ENCODE results near the gene FOXP1. TPM values are rescaled to one million over a fixed set of nuclear protein-coding genes. Genes with fewer than 3 reads are reported as not detected.

The FOXP1 gene
- total RNA-seq, 1 experiment from 2014 or later: 2.9 TPM

DNA sequence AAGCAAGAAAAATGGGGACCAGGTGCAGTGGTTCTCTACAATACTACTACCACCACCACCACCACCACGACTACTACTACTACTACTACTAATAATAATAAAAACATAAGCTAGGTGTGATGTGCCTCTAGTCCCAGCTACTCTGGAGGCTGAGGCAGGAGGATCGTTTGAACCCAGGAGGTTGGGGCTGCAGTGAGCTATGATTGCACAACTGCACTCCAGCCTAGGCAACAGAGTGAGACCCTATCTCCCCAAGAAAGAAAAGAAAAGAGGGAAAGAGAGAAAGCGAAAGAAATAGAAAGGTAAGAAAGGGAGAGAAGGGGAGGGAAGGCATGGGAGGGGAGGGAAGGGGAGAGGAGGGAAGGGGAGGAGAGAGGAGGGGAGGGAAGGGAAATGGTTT lies 350.6 kb downstream of the FOXP1 start:
- CTCF ChIA-PET: no interaction called here
- H3K27me3 ChIP-seq (ENCODE audit: control insufficient read depth, insufficient read depth, low read length): no peaks in the 10 kb centered on the region
- no peak overlapping the region for H3K27ac ChIP-seq (ENCODE audit: low read length)
- no peak overlapping the region for H3K4me3 ChIP-seq (ENCODE audit: low read depth in 2 of 2, low read length in 2 of 2)
- no peaks in the 10 kb centered on the region for H3K9me3 ChIP-seq (ENCODE audit: control insufficient read depth, insufficient read depth, low read depth, low read length)
- no peaks in the 10 kb centered on the region for H3K4me1 ChIP-seq (ENCODE audit: control insufficient read depth, insufficient read depth, low read length)
- intact Hi-C loops (cut with micrococcal nuclease; ENCODE audit: unreplicated experiment) (no loop called here), in situ Hi-C loops (cut with HindIII; ENCODE audit: low pct_unique_long_range_greater_than_20kb, low sequenced_read_pairs) (no loop called here)
- no peaks in the 10 kb centered on the region for H3K36me3 ChIP-seq (ENCODE audit: control insufficient read depth, insufficient read depth, low read length)
- TF ChIP-seq, protein P1, sequence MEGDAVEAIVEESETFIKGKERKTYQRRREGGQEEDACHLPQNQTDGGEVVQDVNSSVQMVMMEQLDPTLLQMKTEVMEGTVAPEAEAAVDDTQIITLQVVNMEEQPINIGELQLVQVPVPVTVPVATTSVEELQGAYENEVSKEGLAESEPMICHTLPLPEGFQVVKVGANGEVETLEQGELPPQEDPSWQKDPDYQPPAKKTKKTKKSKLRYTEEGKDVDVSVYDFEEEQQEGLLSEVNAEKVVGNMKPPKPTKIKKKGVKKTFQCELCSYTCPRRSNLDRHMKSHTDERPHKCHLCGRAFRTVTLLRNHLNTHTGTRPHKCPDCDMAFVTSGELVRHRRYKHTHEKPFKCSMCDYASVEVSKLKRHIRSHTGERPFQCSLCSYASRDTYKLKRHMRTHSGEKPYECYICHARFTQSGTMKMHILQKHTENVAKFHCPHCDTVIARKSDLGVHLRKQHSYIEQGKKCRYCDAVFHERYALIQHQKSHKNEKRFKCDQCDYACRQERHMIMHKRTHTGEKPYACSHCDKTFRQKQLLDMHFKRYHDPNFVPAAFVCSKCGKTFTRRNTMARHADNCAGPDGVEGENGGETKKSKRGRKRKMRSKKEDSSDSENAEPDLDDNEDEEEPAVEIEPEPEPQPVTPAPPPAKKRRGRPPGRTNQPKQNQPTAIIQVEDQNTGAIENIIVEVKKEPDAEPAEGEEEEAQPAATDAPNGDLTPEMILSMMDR (IDR thresholded peaks at IDR 0.05): no peak
- TF ChIP-seq POLR2AphosphoS5 (IDR thresholded peaks at IDR 0.05; ENCODE audit: low read depth, low read length): no peak
- no peak for TF ChIP-seq TCF7L2 (IDR thresholded peaks at IDR 0.05; ENCODE audit: low read depth, low read length)
- no peak for TF ChIP-seq SIN3A (IDR thresholded peaks at IDR 0.05; ENCODE audit: borderline replicate concordance, insufficient read depth, low read depth, low read length)
- TF ChIP-seq, protein P2, sequence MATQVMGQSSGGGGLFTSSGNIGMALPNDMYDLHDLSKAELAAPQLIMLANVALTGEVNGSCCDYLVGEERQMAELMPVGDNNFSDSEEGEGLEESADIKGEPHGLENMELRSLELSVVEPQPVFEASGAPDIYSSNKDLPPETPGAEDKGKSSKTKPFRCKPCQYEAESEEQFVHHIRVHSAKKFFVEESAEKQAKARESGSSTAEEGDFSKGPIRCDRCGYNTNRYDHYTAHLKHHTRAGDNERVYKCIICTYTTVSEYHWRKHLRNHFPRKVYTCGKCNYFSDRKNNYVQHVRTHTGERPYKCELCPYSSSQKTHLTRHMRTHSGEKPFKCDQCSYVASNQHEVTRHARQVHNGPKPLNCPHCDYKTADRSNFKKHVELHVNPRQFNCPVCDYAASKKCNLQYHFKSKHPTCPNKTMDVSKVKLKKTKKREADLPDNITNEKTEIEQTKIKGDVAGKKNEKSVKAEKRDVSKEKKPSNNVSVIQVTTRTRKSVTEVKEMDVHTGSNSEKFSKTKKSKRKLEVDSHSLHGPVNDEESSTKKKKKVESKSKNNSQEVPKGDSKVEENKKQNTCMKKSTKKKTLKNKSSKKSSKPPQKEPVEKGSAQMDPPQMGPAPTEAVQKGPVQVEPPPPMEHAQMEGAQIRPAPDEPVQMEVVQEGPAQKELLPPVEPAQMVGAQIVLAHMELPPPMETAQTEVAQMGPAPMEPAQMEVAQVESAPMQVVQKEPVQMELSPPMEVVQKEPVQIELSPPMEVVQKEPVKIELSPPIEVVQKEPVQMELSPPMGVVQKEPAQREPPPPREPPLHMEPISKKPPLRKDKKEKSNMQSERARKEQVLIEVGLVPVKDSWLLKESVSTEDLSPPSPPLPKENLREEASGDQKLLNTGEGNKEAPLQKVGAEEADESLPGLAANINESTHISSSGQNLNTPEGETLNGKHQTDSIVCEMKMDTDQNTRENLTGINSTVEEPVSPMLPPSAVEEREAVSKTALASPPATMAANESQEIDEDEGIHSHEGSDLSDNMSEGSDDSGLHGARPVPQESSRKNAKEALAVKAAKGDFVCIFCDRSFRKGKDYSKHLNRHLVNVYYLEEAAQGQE (IDR thresholded peaks at IDR 0.05; ENCODE audit: insufficient read depth in 1 of 2, low read depth in 2 of 2, low read length in 1 of 2): no peak
- POLR2A ChIA-PET: interaction anchor here (0.6 kb wide), 1 partner anchor 26 kb away, joined by 6 read pairs; no protein-coding TSS in a partner anchor
- ATAC-seq: no peak
- DNase-seq (ENCODE audit: low read depth, low spot score): no peak
- no TSS peak for BruUV-seq (replicated peaks)

DNA sequence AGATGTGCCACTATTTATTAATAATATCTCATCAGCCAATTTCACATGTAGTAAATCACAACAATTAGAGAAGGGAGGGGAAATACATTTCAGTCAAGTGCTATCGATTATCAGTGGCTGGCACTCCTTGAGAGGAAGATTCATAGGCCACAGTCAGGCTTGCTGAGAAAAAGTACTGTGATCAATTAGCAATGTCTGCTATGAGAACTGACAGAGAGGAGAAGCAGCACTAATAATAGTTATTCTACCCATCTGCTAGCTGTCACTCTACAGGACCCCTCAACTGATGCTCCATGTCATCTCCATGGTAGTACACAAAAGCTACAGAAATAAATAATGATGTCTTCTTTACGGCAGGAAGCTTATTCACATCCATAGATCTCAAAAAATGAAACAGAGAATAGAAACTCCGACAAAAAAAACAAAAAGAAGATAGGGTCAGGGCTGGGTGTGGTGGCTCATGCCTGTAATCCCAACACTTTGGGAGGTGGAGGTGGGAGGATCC lies 351.3 kb downstream of the FOXP1 start:
- TF ChIP-seq POLR2AphosphoS5 (IDR thresholded peaks at IDR 0.05; ENCODE audit: low read depth, low read length) (no peak), TCF7L2 (IDR thresholded peaks at IDR 0.05; ENCODE audit: low read depth, low read length) (no peak), SIN3A (IDR thresholded peaks at IDR 0.05; ENCODE audit: borderline replicate concordance, insufficient read depth, low read depth, low read length) (no peak)
- TF ChIP-seq, protein P2 (IDR thresholded peaks at IDR 0.05; ENCODE audit: insufficient read depth in 1 of 2, low read depth in 2 of 2, low read length in 1 of 2): no peak
- TF ChIP-seq, protein P1 (IDR thresholded peaks at IDR 0.05): no peak
- in situ Hi-C loops (cut with HindIII; ENCODE audit: low pct_unique_long_range_greater_than_20kb, low sequenced_read_pairs) (no loop called here), intact Hi-C loops (cut with micrococcal nuclease; ENCODE audit: unreplicated experiment) (no loop called here)
- Histone ChIP-seq H3K9me3 (ENCODE audit: control insufficient read depth, insufficient read depth, low read depth, low read length) (no peaks in the 10 kb centered on the region), H3K36me3 (ENCODE audit: control insufficient read depth, insufficient read depth, low read length) (no peaks in the 10 kb centered on the region), H3K27me3 (ENCODE audit: control insufficient read depth, insufficient read depth, low read length) (no peaks in the 10 kb centered on the region; the same call in 1 of the 2 replicates), H3K4me3 (ENCODE audit: low read depth in 2 of 2, low read length in 2 of 2) (no peak overlapping the region), H3K27ac (ENCODE audit: low read length) (no peak overlapping the region), H3K4me1 (ENCODE audit: control insufficient read depth, insufficient read depth, low read length) (no peaks in the 10 kb centered on the region)
- no peak for DNase-seq (ENCODE audit: low read depth, low spot score)
- CTCF ChIA-PET: no interaction called here
- POLR2A ChIA-PET: no interaction called here
- no TSS peak for BruUV-seq (replicated peaks)
- ATAC-seq: no peak

Measured in Panc1 (cell line).